Liver (tissue), 9 donors: Measurements from ENCODE around the gene C19orf47. TPM values are rescaled to one million over a fixed set of nuclear protein-coding genes. Genes with fewer than 3 reads are reported as not detected.

Experiments
- DNase-seq: peaks from one replicate; pipeline ENCODE4 v3.0.0-alpha.2; 2017; ENCODE audit warnings: low spot score
- H3K27ac ChIP-seq, 2 donors: one replicate each; pipeline ENCODE4 v1.7.0; 2013; ENCODE audit warnings: inconsistent platforms in 2 of 2, low read length in 2 of 2, control low read depth in 1 of 2, low read depth in 1 of 2, mild to moderate bottlenecking in 1 of 2
- H3K27me3 ChIP-seq, 4 donors: one replicate each; pipeline versions ENCODE4 v1.6.1 to v1.7.0; 2013; ENCODE audit warnings: low read length in 3 of 4, inconsistent platforms in 1 of 4, mild to moderate bottlenecking in 1 of 4, moderate library complexity in 1 of 4; ENCODE audit not compliant: control insufficient read depth in 4 of 4, insufficient read depth in 4 of 4
- H3K36me3 ChIP-seq, 4 donors: one replicate each; pipeline versions ENCODE4 v1.6.1 to v1.7.0; 2013; ENCODE audit warnings: low read length in 3 of 4, mild to moderate bottlenecking in 3 of 4, low read depth in 1 of 4, moderate library complexity in 1 of 4; ENCODE audit not compliant: control insufficient read depth in 4 of 4, insufficient read depth in 3 of 4
- H3K4me1 ChIP-seq, 4 donors: one replicate each; pipeline versions ENCODE4 v1.6.1 to v1.7.0; 2013; ENCODE audit warnings: low read length in 3 of 4, mild to moderate bottlenecking in 3 of 4, moderate library complexity in 1 of 4; ENCODE audit not compliant: control insufficient read depth in 4 of 4, insufficient read depth in 4 of 4
- H3K4me3 ChIP-seq, 3 donors: one replicate each; pipeline versions ENCODE4 v1.6.1 to v1.7.0; 2013; ENCODE audit warnings: low read length in 3 of 3, control low read depth in 1 of 3, low read depth in 1 of 3, mild to moderate bottlenecking in 1 of 3
- H3K9ac ChIP-seq, 2 donors: one replicate each; pipeline ENCODE4 v1.7.0; 2013; ENCODE audit warnings: low read length in 2 of 2, mild to moderate bottlenecking in 2 of 2, moderate library complexity in 2 of 2, control low read depth in 1 of 2, low read depth in 1 of 2
- H3K9me3 ChIP-seq, 4 donors: one replicate each; pipeline versions ENCODE4 v1.6.1 to v1.7.0; 2013; ENCODE audit warnings: low read length in 3 of 4; ENCODE audit not compliant: control insufficient read depth in 4 of 4
- ATF3 ChIP-seq: IDR thresholded peaks from 2 replicates; pipeline ENCODE4 v1.6.1; 2016; ENCODE audit warnings: antibody characterized with exemption
- CTCF ChIP-seq: fragments of 150-350 bp; IDR thresholded peaks from 2 replicates; pipeline ENCODE4 v1.5.1; 2017; ENCODE audit warnings: improper control_type of control experiment, low read depth, low read length; ENCODE audit not compliant: missing input control
- EGR1 ChIP-seq, 2 donors: IDR thresholded peaks; 2 replicates each; pipeline ENCODE4 v1.6.1; 2016 to 2018; ENCODE audit warnings: antibody characterized with exemption in 2 of 2, low read depth in 2 of 2
- FOXA1 ChIP-seq: IDR thresholded peaks from 2 replicates; pipeline ENCODE4 v1.6.1; 2016; ENCODE audit warnings: antibody characterized with exemption
- FOXA2 ChIP-seq: IDR thresholded peaks from 2 replicates; pipeline ENCODE4 v1.6.1; 2016; ENCODE audit warnings: antibody characterized with exemption
- GABPA ChIP-seq, 2 donors: IDR thresholded peaks in 1 of 2; conservative IDR thresholded peaks in 1 of 2; 2 replicates each; pipeline ENCODE4 v1.6.1; 2016; ENCODE audit warnings: antibody characterized with exemption in 2 of 2, mild to moderate bottlenecking in 1 of 2, moderate library complexity in 1 of 2
- HNF4A ChIP-seq, 2 donors: conservative IDR thresholded peaks; 2 replicates each; pipeline ENCODE4 v1.6.1; 2016; ENCODE audit warnings: antibody characterized with exemption in 2 of 2, mild to moderate bottlenecking in 2 of 2
- HNF4G ChIP-seq: IDR thresholded peaks from 2 replicates; pipeline ENCODE4 v1.6.1; 2016; ENCODE audit warnings: antibody characterized with exemption
- JUND ChIP-seq, 2 donors: IDR thresholded peaks; 2 replicates each; pipeline ENCODE4 v1.6.1; 2016; ENCODE audit warnings: antibody characterized with exemption in 2 of 2
- MAX ChIP-seq: IDR thresholded peaks from 2 replicates; pipeline ENCODE4 v1.6.1; 2016; ENCODE audit warnings: antibody characterized with exemption
- NR2F2 ChIP-seq: IDR thresholded peaks from 2 replicates; pipeline ENCODE4 v1.6.1; 2016; ENCODE audit warnings: antibody characterized with exemption
- RAD21 ChIP-seq, 2 donors: IDR thresholded peaks; 2 replicates each; pipeline ENCODE4 v1.6.1; 2016; ENCODE audit warnings: antibody characterized with exemption in 2 of 2, mild to moderate bottlenecking in 2 of 2
- REST ChIP-seq: IDR thresholded peaks from 2 replicates; pipeline ENCODE4 v1.6.1; 2016; ENCODE audit warnings: antibody characterized with exemption, mild to moderate bottlenecking
- RXRA ChIP-seq, 2 donors: IDR thresholded peaks; 2 replicates each; pipeline ENCODE4 v1.6.1; 2017 to 2018; ENCODE audit warnings: antibody characterized with exemption in 2 of 2, mild to moderate bottlenecking in 1 of 2
- SP1 ChIP-seq: IDR thresholded peaks from 2 replicates; pipeline ENCODE4 v1.6.1; 2018; ENCODE audit warnings: antibody characterized with exemption, mild to moderate bottlenecking
- TAF1 ChIP-seq: conservative IDR thresholded peaks from 2 replicates; pipeline ENCODE4 v1.6.1; 2016; ENCODE audit warnings: antibody characterized with exemption, mild to moderate bottlenecking
- YY1 ChIP-seq: IDR thresholded peaks from 2 replicates; pipeline ENCODE4 v1.6.1; 2016; ENCODE audit warnings: antibody characterized with exemption, mild to moderate bottlenecking
- ZBTB33 ChIP-seq: IDR thresholded peaks from 2 replicates; pipeline ENCODE4 v1.6.1; 2016; ENCODE audit warnings: antibody characterized with exemption
- WGBS: extraction: QIAGEN DNeasy Blood & Tissue Kit; methylation state at CpG from one replicate; pipeline ENCODE4 v1.1.7; 2013; 5-methylcytosine and 5-hydroxymethylcytosine counted together
- polyA plus RNA-seq, 2 donors: library from polyadenylated mRNA; stranded (reverse) in 1 of 2; unstranded in 1 of 2; fragments of 200-250 nt in 1 of 2; fragments of >200 nt in 1 of 2; fragmentation: Nextera tagmentation in 1 of 2; extraction: Ambion mirVana in 1 of 2; gene quantifications; one replicate each; pipeline versions ENCODE4 v1.2.1 to v1.2.3, GENCODE V29; 2013 to 2015
- total RNA-seq, 2 donors: library from RNA; depleted of rRNA; stranded (reverse); fragments of >200 nt; gene quantifications; one replicate each; pipeline ENCODE4 v1.2.3, GENCODE V29; 2014
- donor health status: healthy.
- donor health status: healthy.
- donor health status: healthy.
- donor health status: healthy.
- donor health status: healthy.

C19orf47 gene
- total and polyA plus RNA-seq, 4 donors: 3.9 to 6.0 (median 5.0) TPM

GRCh38 chr19:40280608-40281221, 67.5 kb downstream of the C19orf47 start (continued):
- no peak for TF ChIP-seq ZBTB33

- TF ChIP-seq TAF1: no peak
- no peak for TF ChIP-seq GABPA (IDR thresholded peaks at IDR 0.05 in 1 of 2, conservative IDR thresholded peaks at IDR 0.05 in 1 of 2)
- no peak for TF ChIP-seq YY1
- TF ChIP-seq CTCF: no peak
- TF ChIP-seq FOXA2: no peak
- TF ChIP-seq FOXA1: no peak
- TF ChIP-seq HNF4G: no peak
- TF ChIP-seq REST: no peak
- TF ChIP-seq ATF3: no peak
- TF ChIP-seq EGR1 (IDR thresholded peaks at IDR 0.05; ENCODE audit: low read depth in 2 of 2): no peak
- TF ChIP-seq RAD21 (IDR thresholded peaks at IDR 0.05): no peak
- no peak for TF ChIP-seq SP1
- no peak for TF ChIP-seq JUND (IDR thresholded peaks at IDR 0.05)
- TF ChIP-seq NR2F2: no peak
- no peak for TF ChIP-seq MAX
- no peak for TF ChIP-seq RXRA (IDR thresholded peaks at IDR 0.05)
- TF ChIP-seq ZBTB33: no peak
- no peak for TF ChIP-seq HNF4A (conservative IDR thresholded peaks at IDR 0.05)
- H3K27ac ChIP-seq: peak overlapping the region; percentile 61 to 72
- H3K36me3 ChIP-seq: no peaks in the 10 kb centered on the region
- no peaks in the 10 kb centered on the region for H3K27me3 ChIP-seq
- DNase-seq: no peak
- H3K9ac ChIP-seq: no peak overlapping the region
- H3K9me3 ChIP-seq: no peaks in the 10 kb centered on the region
- H3K4me1 ChIP-seq: peaks cover 35 to 83% (median 68%) of the 10 kb centered on the region in 4 donors
- peak overlapping the region in 1 of 3 donors; percentile 6 for H3K4me3 ChIP-seq
- WGBS: 52% methylated on average over 17 of the region's 17 CpGs
These were observed 68.2 kb downstream of the C19orf47 start for GRCh38 chr19:40279761-40280607.
